ENCODE measurements around the gene RFX2.

Gene RFX2

GRCh38 chr19:6058518-6059201, 51.6 kb downstream of the RFX2 start:
- DNase-seq = no peak

- no peak for DNase-seq
Measured at GRCh38 chr19:6057651-6058517, 52.4 kb downstream of the RFX2 start.

GRCh38 chr19:6056801-6057650, 53.3 kb downstream of the RFX2 start:
- DNase-seq = peak; percentile 92

GRCh38 chr19:6056282-6056741, 54.0 kb downstream of the RFX2 start:
- DNase-seq = no peak

GRCh38 chr19:6055013-6055795, 55.1 kb downstream of the RFX2 start:
- no peak for DNase-seq

- peak; percentile 75 for DNase-seq
Measured at GRCh38 chr19:6048793-6049405, 61.4 kb downstream of the RFX2 start.

- no peak for DNase-seq
Measured at GRCh38 chr19:6048348-6048747, 62.0 kb downstream of the RFX2 start.

GRCh38 chr19:6047741-6048251, 62.5 kb downstream of the RFX2 start:
- DNase-seq = peak; percentile 47

- no peak for DNase-seq
Measured at GRCh38 chr19:6047256-6047655, 63.0 kb downstream of the RFX2 start.

- no peak for DNase-seq
Measured at GRCh38 chr19:6045108-6045507, 65.2 kb downstream of the RFX2 start.

- DNase-seq = no peak
Measured at GRCh38 chr19:6044056-6044805, 66.1 kb downstream of the RFX2 start.

- no peak for DNase-seq
Measured at GRCh38 chr19:6042776-6043726, 67.2 kb downstream of the RFX2 start.

- DNase-seq = no peak
Measured at GRCh38 chr19:6041991-6042481, 68.3 kb downstream of the RFX2 start.

GRCh38 chr19:6041071-6041470, 69.2 kb downstream of the RFX2 start:
- DNase-seq = no peak

- DNase-seq = no peak
Measured at GRCh38 chr19:6039566-6040225, 70.6 kb downstream of the RFX2 start.

GRCh38 chr19:6038634-6039405, 71.5 kb downstream of the RFX2 start:
- no peak for DNase-seq

- DNase-seq = no peak
Measured at GRCh38 chr19:6035026-6035425, 75.3 kb downstream of the RFX2 start.

GRCh38 chr19:6034512-6034911, 75.8 kb downstream of the RFX2 start:
- no peak for DNase-seq

Data from EL (cell line).